ENCODE results near the gene PLK3. TPM values are rescaled to one million over a fixed set of nuclear protein-coding genes. Genes with fewer than 3 reads are reported as not detected.

PLK3 gene
- total RNA-seq, 1 donor from 2014 or later = 40.0 TPM

DNA sequence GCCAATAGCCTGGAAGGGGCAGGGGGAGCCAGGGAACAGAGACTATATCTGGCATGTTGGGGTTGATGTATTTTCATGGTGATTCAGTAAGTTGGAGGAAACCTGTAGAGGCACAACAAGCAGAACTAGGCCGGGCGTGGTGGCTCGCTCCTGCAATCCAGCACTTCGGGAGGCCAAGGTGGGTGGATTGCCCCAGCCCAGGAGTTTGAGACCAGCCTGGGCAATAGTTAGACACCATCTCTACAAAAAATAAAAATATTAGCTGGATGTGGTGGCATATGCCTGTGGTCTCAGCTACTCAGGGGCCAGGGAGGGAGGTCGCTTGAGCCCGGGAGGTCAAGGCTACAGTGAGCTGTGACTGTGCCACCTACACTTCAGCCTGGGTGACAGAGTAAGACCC, 53.0 kb downstream of the PLK3 start:
- DNase-seq (ENCODE audit: low read depth) = no peak

DNA sequence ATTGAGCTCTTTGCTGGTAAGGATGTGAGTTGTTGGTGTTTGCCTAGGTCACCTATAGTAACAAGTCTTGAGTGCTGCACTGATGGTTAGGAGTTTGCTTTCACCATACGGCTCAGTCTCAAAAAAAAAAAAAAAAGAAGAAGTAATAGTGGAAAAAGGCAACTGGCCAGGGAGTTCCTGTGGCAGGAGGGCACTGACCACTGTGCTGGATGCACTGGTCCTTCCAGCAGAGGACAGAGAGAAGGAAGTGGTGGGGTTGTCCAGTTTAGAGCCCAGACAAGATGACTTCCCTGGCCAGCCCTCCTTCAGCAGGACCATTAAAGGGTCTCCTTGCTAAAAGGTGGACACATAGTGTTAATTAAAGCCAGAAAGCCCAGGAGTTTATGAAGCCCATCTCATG, 54.8 kb downstream of the PLK3 start:
- DNase-seq (ENCODE audit: low read depth) = no peak

Other genes with a start within 250 kb of the PLK3 start
- 20.8 and 25.5 TPM in 2 replicates for gene TMEM53, start 125.9 kb upstream of the PLK3 start, total RNA-seq
- 7.0 and 13.9 TPM in 2 replicates for gene ARMH1, start 125.7 kb upstream of the PLK3 start, total RNA-seq
- not detected in 2 replicates for gene RNU5D-1, start 69.2 kb upstream of the PLK3 start, total RNA-seq
- gene KIF2C, start 60.5 kb upstream of the PLK3 start, total RNA-seq = 0.13 and 0.36 TPM in 2 replicates
- 1,824 and 2,185 TPM in 2 replicates for gene RPS8, start 24.8 kb upstream of the PLK3 start, total RNA-seq
- gene BEST4, start 12.2 kb upstream of the PLK3 start, total RNA-seq = 0.59 TPM in 1 of 2 replicates, not detected in the other
- not detected in 2 replicates for gene DYNLT4, start 7.0 kb downstream of the PLK3 start, total RNA-seq
- 5.4 and 20.8 TPM in 2 replicates for gene BTBD19, start 8.1 kb downstream of the PLK3 start, total RNA-seq
- gene PTCH2, start 42.9 kb downstream of the PLK3 start, total RNA-seq = 0.05 and 0.51 TPM in 2 replicates
- 50.4 and 65.9 TPM in 2 replicates for gene EIF2B3, start 186.2 kb downstream of the PLK3 start, total RNA-seq
- gene HECTD3, start 210.9 kb downstream of the PLK3 start, total RNA-seq = 49.3 and 49.4 TPM in 2 replicates
- gene UROD, start 211.9 kb downstream of the PLK3 start, total RNA-seq = 80.8 and 87.2 TPM in 2 replicates

All from myocyte (in vitro differentiated cells).